ENCODE results near the gene EPB41L5. TPM values are rescaled to one million over a fixed set of nuclear protein-coding genes. Genes with fewer than 3 reads are reported as not detected.

EPB41L5 gene
- total and polyA plus RNA-seq, 10 of the 15 experiments (the other 5 are each of a cell fraction or from before 2014, with no cell fraction given), result 2.1 to 20.4 (median 8.2) TPM

DNA sequence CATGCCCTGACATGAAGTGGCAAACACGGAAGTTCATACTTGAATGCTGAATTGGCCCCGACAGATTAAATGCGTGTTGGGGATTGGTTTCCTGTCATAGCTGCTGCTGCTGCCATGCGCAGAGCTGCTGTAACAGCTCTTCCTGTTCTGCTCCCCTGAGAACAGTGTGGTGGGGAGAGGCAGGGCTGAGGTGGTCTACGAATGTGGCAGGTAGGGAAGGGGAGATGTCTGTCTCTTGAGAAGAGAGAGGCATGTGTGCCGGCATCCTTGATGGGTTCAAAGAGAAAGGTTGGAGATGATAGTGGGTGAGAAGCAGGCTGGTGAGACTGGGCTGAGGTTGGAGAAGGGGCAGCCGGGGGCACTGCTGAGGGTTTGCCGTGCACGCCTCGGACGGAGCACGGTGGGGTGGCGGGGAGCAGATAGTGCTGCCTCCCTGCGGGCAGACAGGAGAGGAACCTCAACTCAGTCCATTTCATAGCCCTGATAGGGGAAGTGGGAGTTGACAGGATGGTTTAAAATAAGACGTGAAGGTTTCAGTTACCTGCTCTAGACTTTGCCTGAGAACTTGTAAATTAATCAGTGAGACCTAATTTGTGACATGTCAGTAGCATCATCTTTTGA is 164.2 kb downstream of the EPB41L5 start (continued):
- TF ChIP-seq RUNX3 (IDR thresholded peaks at IDR 0.05; ENCODE audit: low read length) (peak; percentile 74), MYB (IDR thresholded peaks at IDR 0.05; ENCODE audit: borderline replicate concordance, low read depth, low read length) (no peak), IKZF2 (IDR thresholded peaks at IDR 0.05) (peak; percentile 54 to 60; a peak in 2 of 4 replicates), LARP7 (IDR thresholded peaks at IDR 0.05) (no peak), SPI1 (IDR thresholded peaks at IDR 0.05; ENCODE audit: borderline replicate concordance, insufficient read depth, low read depth, low read length) (peak; percentile 96), MXI1 (IDR thresholded peaks at IDR 0.05; ENCODE audit: low read depth, low read length) (no peak), PAX5 (IDR thresholded peaks at IDR 0.05; ENCODE audit: borderline replicate concordance, low read depth, low read length) (peak; percentile 30; the same call in 1 of the 2 replicates), TCF12 (IDR thresholded peaks at IDR 0.05; ENCODE audit: low read depth, low read length) (no peak), BHLHE40 (IDR thresholded peaks at IDR 0.05; ENCODE audit: borderline replicate concordance in 1 of 2, low read depth in 2 of 2, low read length in 1 of 2) (peak; percentile 50 to 84; a peak in 3 of 4 replicates), CHD2 (IDR thresholded peaks at IDR 0.05; ENCODE audit: borderline replicate concordance, low read depth, low read length) (no peak), NR2C2 (IDR thresholded peaks at IDR 0.05; ENCODE audit: borderline replicate concordance, control insufficient read depth, insufficient read length, low read depth) (no peak), NFIC (IDR thresholded peaks at IDR 0.05; ENCODE audit: low read depth, low read length) (no peak), MTA2 (IDR thresholded peaks at IDR 0.05; ENCODE audit: low read depth) (peak; percentile 83)
- TF ChIP-seq, protein P1, sequence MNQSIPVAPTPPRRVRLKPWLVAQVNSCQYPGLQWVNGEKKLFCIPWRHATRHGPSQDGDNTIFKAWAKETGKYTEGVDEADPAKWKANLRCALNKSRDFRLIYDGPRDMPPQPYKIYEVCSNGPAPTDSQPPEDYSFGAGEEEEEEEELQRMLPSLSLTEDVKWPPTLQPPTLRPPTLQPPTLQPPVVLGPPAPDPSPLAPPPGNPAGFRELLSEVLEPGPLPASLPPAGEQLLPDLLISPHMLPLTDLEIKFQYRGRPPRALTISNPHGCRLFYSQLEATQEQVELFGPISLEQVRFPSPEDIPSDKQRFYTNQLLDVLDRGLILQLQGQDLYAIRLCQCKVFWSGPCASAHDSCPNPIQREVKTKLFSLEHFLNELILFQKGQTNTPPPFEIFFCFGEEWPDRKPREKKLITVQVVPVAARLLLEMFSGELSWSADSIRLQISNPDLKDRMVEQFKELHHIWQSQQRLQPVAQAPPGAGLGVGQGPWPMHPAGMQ (IDR thresholded peaks at IDR 0.05; ENCODE audit: borderline replicate concordance), result no peak
- TF ChIP-seq, protein P2, sequence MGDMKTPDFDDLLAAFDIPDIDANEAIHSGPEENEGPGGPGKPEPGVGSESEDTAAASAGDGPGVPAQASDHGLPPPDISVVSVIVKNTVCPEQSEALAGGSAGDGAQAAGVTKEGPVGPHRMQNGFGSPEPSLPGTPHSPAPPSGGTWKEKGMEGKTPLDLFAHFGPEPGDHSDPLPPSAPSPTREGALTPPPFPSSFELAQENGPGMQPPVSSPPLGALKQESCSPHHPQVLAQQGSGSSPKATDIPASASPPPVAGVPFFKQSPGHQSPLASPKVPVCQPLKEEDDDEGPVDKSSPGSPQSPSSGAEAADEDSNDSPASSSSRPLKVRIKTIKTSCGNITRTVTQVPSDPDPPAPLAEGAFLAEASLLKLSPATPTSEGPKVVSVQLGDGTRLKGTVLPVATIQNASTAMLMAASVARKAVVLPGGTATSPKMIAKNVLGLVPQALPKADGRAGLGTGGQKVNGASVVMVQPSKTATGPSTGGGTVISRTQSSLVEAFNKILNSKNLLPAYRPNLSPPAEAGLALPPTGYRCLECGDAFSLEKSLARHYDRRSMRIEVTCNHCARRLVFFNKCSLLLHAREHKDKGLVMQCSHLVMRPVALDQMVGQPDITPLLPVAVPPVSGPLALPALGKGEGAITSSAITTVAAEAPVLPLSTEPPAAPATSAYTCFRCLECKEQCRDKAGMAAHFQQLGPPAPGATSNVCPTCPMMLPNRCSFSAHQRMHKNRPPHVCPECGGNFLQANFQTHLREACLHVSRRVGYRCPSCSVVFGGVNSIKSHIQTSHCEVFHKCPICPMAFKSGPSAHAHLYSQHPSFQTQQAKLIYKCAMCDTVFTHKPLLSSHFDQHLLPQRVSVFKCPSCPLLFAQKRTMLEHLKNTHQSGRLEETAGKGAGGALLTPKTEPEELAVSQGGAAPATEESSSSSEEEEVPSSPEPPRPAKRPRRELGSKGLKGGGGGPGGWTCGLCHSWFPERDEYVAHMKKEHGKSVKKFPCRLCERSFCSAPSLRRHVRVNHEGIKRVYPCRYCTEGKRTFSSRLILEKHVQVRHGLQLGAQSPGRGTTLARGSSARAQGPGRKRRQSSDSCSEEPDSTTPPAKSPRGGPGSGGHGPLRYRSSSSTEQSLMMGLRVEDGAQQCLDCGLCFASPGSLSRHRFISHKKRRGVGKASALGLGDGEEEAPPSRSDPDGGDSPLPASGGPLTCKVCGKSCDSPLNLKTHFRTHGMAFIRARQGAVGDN (IDR thresholded peaks at IDR 0.05), result peak; percentile 71
- TF ChIP-seq, protein P3, sequence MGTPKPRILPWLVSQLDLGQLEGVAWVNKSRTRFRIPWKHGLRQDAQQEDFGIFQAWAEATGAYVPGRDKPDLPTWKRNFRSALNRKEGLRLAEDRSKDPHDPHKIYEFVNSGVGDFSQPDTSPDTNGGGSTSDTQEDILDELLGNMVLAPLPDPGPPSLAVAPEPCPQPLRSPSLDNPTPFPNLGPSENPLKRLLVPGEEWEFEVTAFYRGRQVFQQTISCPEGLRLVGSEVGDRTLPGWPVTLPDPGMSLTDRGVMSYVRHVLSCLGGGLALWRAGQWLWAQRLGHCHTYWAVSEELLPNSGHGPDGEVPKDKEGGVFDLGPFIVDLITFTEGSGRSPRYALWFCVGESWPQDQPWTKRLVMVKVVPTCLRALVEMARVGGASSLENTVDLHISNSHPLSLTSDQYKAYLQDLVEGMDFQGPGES (IDR thresholded peaks at IDR 0.05), result no peak
- TF ChIP-seq, protein P4, sequence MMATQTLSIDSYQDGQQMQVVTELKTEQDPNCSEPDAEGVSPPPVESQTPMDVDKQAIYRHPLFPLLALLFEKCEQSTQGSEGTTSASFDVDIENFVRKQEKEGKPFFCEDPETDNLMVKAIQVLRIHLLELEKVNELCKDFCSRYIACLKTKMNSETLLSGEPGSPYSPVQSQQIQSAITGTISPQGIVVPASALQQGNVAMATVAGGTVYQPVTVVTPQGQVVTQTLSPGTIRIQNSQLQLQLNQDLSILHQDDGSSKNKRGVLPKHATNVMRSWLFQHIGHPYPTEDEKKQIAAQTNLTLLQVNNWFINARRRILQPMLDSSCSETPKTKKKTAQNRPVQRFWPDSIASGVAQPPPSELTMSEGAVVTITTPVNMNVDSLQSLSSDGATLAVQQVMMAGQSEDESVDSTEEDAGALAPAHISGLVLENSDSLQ (IDR thresholded peaks at IDR 0.05), result peak; percentile 73
- TF ChIP-seq, protein P5, sequence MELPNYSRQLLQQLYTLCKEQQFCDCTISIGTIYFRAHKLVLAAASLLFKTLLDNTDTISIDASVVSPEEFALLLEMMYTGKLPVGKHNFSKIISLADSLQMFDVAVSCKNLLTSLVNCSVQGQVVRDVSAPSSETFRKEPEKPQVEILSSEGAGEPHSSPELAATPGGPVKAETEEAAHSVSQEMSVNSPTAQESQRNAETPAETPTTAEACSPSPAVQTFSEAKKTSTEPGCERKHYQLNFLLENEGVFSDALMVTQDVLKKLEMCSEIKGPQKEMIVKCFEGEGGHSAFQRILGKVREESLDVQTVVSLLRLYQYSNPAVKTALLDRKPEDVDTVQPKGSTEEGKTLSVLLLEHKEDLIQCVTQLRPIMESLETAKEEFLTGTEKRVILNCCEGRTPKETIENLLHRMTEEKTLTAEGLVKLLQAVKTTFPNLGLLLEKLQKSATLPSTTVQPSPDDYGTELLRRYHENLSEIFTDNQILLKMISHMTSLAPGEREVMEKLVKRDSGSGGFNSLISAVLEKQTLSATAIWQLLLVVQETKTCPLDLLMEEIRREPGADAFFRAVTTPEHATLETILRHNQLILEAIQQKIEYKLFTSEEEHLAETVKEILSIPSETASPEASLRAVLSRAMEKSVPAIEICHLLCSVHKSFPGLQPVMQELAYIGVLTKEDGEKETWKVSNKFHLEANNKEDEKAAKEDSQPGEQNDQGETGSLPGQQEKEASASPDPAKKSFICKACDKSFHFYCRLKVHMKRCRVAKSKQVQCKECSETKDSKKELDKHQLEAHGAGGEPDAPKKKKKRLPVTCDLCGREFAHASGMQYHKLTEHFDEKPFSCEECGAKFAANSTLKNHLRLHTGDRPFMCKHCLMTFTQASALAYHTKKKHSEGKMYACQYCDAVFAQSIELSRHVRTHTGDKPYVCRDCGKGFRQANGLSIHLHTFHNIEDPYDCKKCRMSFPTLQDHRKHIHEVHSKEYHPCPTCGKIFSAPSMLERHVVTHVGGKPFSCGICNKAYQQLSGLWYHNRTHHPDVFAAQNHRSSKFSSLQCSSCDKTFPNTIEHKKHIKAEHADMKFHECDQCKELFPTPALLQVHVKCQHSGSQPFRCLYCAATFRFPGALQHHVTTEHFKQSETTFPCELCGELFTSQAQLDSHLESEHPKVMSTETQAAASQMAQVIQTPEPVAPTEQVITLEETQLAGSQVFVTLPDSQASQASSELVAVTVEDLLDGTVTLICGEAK (IDR thresholded peaks at IDR 0.05; ENCODE audit: borderline replicate concordance), result no peak

Data from GM12878 (cell line).